ENCODE data around the gene SLC4A1. TPM values are rescaled to one million over a fixed set of nuclear protein-coding genes. Genes with fewer than 3 reads are reported as not detected.

Gene SLC4A1
- total RNA-seq, 1 experiment from 2014 or later = 0.22 TPM

- H3K27ac ChIP-seq (ENCODE audit: low read depth, low read length) = no peak overlapping the region
- peaks cover 4% of the 10 kb centered on the region for H3K27me3 ChIP-seq (ENCODE audit: insufficient read depth, low read length)
- no peak overlapping the region for H3K4me2 ChIP-seq (ENCODE audit: low read length)
- TF ChIP-seq REST (IDR thresholded peaks at IDR 0.05; ENCODE audit: low read depth) (no peak), FOSL1 (IDR thresholded peaks at IDR 0.05; ENCODE audit: low read depth) (no peak), EZH2 (IDR thresholded peaks at IDR 0.05) (no peak), SRF (IDR thresholded peaks at IDR 0.05; ENCODE audit: low read depth) (no peak), JUND (IDR thresholded peaks at IDR 0.05) (no peak), MAX (IDR thresholded peaks at IDR 0.05) (no peak), POLR2AphosphoS5 (IDR thresholded peaks at IDR 0.05; ENCODE audit: low read depth, low read length) (no peak), POLR2A (IDR thresholded peaks at IDR 0.05; ENCODE audit: borderline replicate concordance, extremely low read depth, insufficient read depth, insufficient read length) (no peak), ZNF274 (IDR thresholded peaks at IDR 0.05; ENCODE audit: low read depth, low read length) (no peak), EZH2phosphoT487 (IDR thresholded peaks at IDR 0.05; ENCODE audit: borderline replicate concordance) (no peak), SIN3A (IDR thresholded peaks at IDR 0.05; ENCODE audit: low read depth) (no peak)
- H3K9me3 ChIP-seq (ENCODE audit: control insufficient read depth in 1 of 2, insufficient read depth in 1 of 2, low read depth in 1 of 2, low read length in 2 of 2) = no peaks in the 10 kb centered on the region
- POLR2A ChIA-PET = no interaction called here
- H3K79me2 ChIP-seq (ENCODE audit: insufficient read depth, low read length) = no peaks in the 10 kb centered on the region
- no peaks in the 10 kb centered on the region for H3K36me3 ChIP-seq (ENCODE audit: control insufficient read depth in 1 of 2, insufficient read depth in 2 of 2, low read length in 2 of 2)
- H3K9ac ChIP-seq (ENCODE audit: low read length) = no peak overlapping the region
- CTCF ChIA-PET = no interaction called here
- BruUV-seq (replicated peaks) = no TSS peak
- H2AFZ ChIP-seq (ENCODE audit: low read depth, low read length, poor library complexity, severe bottlenecking) = no peak overlapping the region
- RAD21 ChIA-PET (ENCODE audit: low non-redundant PET in 1 of 2, low total read pairs in 2 of 2, uncharacterized antibody in 2 of 2, unreplicated experiment in 2 of 2) = no interaction called here
- no peaks in the 10 kb centered on the region for H4K20me1 ChIP-seq (ENCODE audit: insufficient read depth)
- no peak overlapping the region for H3K4me3 ChIP-seq (replicated peaks in 1 of 2; ENCODE audit: low read depth in 1 of 2, low read length in 2 of 2)
- DNase-seq (ENCODE audit: low read depth, low spot score) (no peak), ATAC-seq (no peak)
- no peaks in the 10 kb centered on the region for H3K9me2 ChIP-seq (ENCODE audit: insufficient read depth)
- intact Hi-C loops (cut with micrococcal nuclease) = no loop called here
- no peaks in the 10 kb centered on the region for H3K4me1 ChIP-seq (ENCODE audit: control insufficient read depth in 1 of 2, insufficient read depth in 2 of 2, low read length in 2 of 2)
Observed at GRCh38 chr17:44253006-44253405, 14.9 kb downstream of the SLC4A1 start.
